IMR-90 (cell line): ENCODE measurements around the gene ROM1. TPM values are rescaled to one million over a fixed set of nuclear protein-coding genes. Genes with fewer than 3 reads are reported as not detected.

Source experiments
- ATAC-seq: fragments of 200-7000 bp; cut with Tn5 transposase; 2 replicates; pipeline ENCODE4 v1.9.1; 2020; ENCODE audit warnings: low read depth, mild to moderate bottlenecking, moderate library complexity
- BruUV-seq: library from RNA; stranded (reverse); fragments of 400-500 nt; replicated peaks from 2 replicates; lab custom pipeline; 2021; lab: Mats Ljungman, UMichigan
- CTCF ChIA-PET: fragments of 300-600 bp; formaldehyde crosslinking; extraction: SDS; loops from one replicate; lab custom pipeline; 2021; ENCODE audit warnings: antibody characterized with exemption; lab: Yijun Ruan, JAX
- POLR2A ChIA-PET: fragments of 300-600 bp; sonication (Branson Sonifier 250); formaldehyde crosslinking; loops from one replicate; lab custom pipeline; 2022; ENCODE audit warnings: antibody characterized with exemption; ENCODE audit not compliant: unreplicated experiment; lab: Charles Lee
- DNase-seq: peaks from one replicate; pipeline ENCODE4 v3.0.0; 2013
- H2AFZ ChIP-seq: replicated peaks from 2 replicates; pipeline ENCODE3; 2013; ENCODE audit warnings: low read length, mild to moderate bottlenecking; ENCODE audit not compliant: poor library complexity
- H2AK5ac ChIP-seq: 2 replicates; pipeline ENCODE4 v1.6.1; 2013; ENCODE audit warnings: low read depth, low read length, inconsistent platforms
- H2AK9ac ChIP-seq: replicated peaks from 2 replicates; pipeline ENCODE3; 2013; ENCODE audit warnings: mild to moderate bottlenecking, low read depth, low read length, moderate library complexity; ENCODE audit not compliant: poor library complexity
- H2BK120ac ChIP-seq: 2 replicates; pipeline ENCODE4 v1.6.1; 2013; ENCODE audit warnings: low read depth, low read length, inconsistent platforms
- H2BK15ac ChIP-seq: 3 replicates; pipeline ENCODE4 v1.6.1; 2013; ENCODE audit warnings: low read depth, low read length, inconsistent platforms
- H2BK20ac ChIP-seq: 2 replicates; pipeline ENCODE4 v1.6.1; 2013; ENCODE audit warnings: low read depth, mild to moderate bottlenecking, inconsistent platforms, low read length, moderate library complexity
- H2BK5ac ChIP-seq: 2 replicates; pipeline ENCODE4 v1.6.1; 2013; ENCODE audit warnings: mild to moderate bottlenecking, low read depth, low read length, inconsistent platforms; ENCODE audit not compliant: poor library complexity, severe bottlenecking
- H3K14ac ChIP-seq: replicated peaks from 2 replicates; pipeline ENCODE4 v1.6.1; 2013; ENCODE audit warnings: low read depth, low read length, inconsistent platforms
- H3K18ac ChIP-seq: 2 replicates; pipeline ENCODE4 v1.6.1; 2013; ENCODE audit warnings: low read depth, low read length, control low read depth
- H3K23ac ChIP-seq: 2 replicates; pipeline ENCODE4 v1.6.1; 2013; ENCODE audit warnings: low read depth, low read length, inconsistent platforms
- H3K27ac ChIP-seq: 2 replicates; pipeline ENCODE4 v1.5.1; 2013; ENCODE audit warnings: mild to moderate bottlenecking, control low read depth, low read length; ENCODE audit not compliant: insufficient read depth
- H3K27me3 ChIP-seq: 2 replicates; pipeline ENCODE4 v1.6.1; 2013; ENCODE audit warnings: low read length; ENCODE audit not compliant: control insufficient read depth, insufficient read depth
- H3K36me3 ChIP-seq: 2 replicates; pipeline ENCODE4 v1.6.1; 2013; ENCODE audit warnings: low read length, mixed read lengths; ENCODE audit not compliant: control insufficient read depth, insufficient read depth
- H3K4ac ChIP-seq: 2 replicates; pipeline ENCODE4 v1.6.1; 2013; ENCODE audit warnings: low read depth, low read length, inconsistent platforms
- H3K4me1 ChIP-seq: 2 replicates; pipeline ENCODE4 v1.6.1; 2013; ENCODE audit warnings: low read length, mixed read lengths; ENCODE audit not compliant: control insufficient read depth, insufficient read depth
- H3K4me2 ChIP-seq: 2 replicates; pipeline ENCODE4 v1.6.1; 2013; ENCODE audit warnings: low read depth, mild to moderate bottlenecking, control low read depth, low read length, moderate library complexity
- H3K4me3 ChIP-seq: 2 replicates; pipeline ENCODE4 v1.5.1; 2013; ENCODE audit warnings: low read depth, mild to moderate bottlenecking, control low read depth, low read length, moderate library complexity; ENCODE audit not compliant: insufficient read depth
- H3K56ac ChIP-seq: 2 replicates; pipeline ENCODE4 v1.6.1; 2013; ENCODE audit warnings: low read length, inconsistent platforms; ENCODE audit not compliant: insufficient read depth; ENCODE audit errors: extremely low read depth
- H3K79me1 ChIP-seq, 2 experiments: 2 replicates each; pipeline ENCODE4 v1.6.1; 2013; ENCODE audit warnings: low read length in 2 of 2, inconsistent platforms in 1 of 2, low read depth in 1 of 2
- H3K9ac ChIP-seq: 2 replicates; pipeline ENCODE4 v1.6.1; 2013; ENCODE audit warnings: low read depth, low read length, control low read depth
- H3K9me1 ChIP-seq: 2 replicates; pipeline ENCODE4 v1.6.1; 2013; ENCODE audit warnings: low read length, inconsistent platforms; ENCODE audit not compliant: insufficient read depth
- H3K9me3 ChIP-seq: 2 replicates; pipeline ENCODE4 v1.6.1; 2013; ENCODE audit warnings: low read length; ENCODE audit not compliant: control insufficient read depth, insufficient read depth
- H4K20me1 ChIP-seq: 2 replicates; pipeline ENCODE4 v1.6.1; 2013; ENCODE audit warnings: low read length, inconsistent platforms; ENCODE audit not compliant: insufficient read depth
- H4K5ac ChIP-seq: 2 replicates; pipeline ENCODE4 v1.6.1; 2013; ENCODE audit warnings: mild to moderate bottlenecking, low read depth, low read length, control low read depth
- H4K8ac ChIP-seq, 2 experiments: 2 replicates each; pipeline ENCODE4 v1.6.1; 2013; ENCODE audit warnings: low read depth in 2 of 2, low read length in 2 of 2, control low read depth in 1 of 2, inconsistent platforms in 1 of 2
- H4K91ac ChIP-seq: 2 replicates; pipeline ENCODE4 v1.6.1; 2013; ENCODE audit warnings: low read depth, low read length, inconsistent platforms; ENCODE audit not compliant: insufficient read depth
- BHLHE40 ChIP-seq: fragments of 150-350 bp; IDR thresholded peaks from 2 replicates; pipeline ENCODE4 v1.6.1; 2016; ENCODE audit warnings: mild to moderate bottlenecking, low read depth, low read length
- CEBPB ChIP-seq: IDR thresholded peaks from 2 replicates; pipeline ENCODE4 v1.6.1; 2012; ENCODE audit warnings: low read depth, low read length, improper control_type of control experiment
- CHD1 ChIP-seq: IDR thresholded peaks from 2 replicates; pipeline ENCODE4 v1.6.1; 2012; ENCODE audit warnings: low read depth, low read length, improper control_type of control experiment
- CTCF ChIP-seq: conservative IDR thresholded peaks from 2 replicates; pipeline ENCODE4 v1.5.1; 2012; ENCODE audit warnings: mild to moderate bottlenecking, low read depth, low read length, improper control_type of control experiment
- ELK1 ChIP-seq: fragments of 150-350 bp; IDR thresholded peaks from 2 replicates; pipeline ENCODE4 v1.6.1; 2016; ENCODE audit warnings: low read depth, mild to moderate bottlenecking, low read length, moderate library complexity, borderline replicate concordance
- FOS ChIP-seq: fragments of 150-350 bp; IDR thresholded peaks from 2 replicates; pipeline ENCODE4 v1.6.1; 2016; ENCODE audit warnings: low read depth, low read length
- MAFK ChIP-seq: IDR thresholded peaks from 2 replicates; pipeline ENCODE4 v1.6.1; 2012; ENCODE audit warnings: low read depth, low read length, improper control_type of control experiment
- MAZ ChIP-seq: IDR thresholded peaks from 2 replicates; pipeline ENCODE4 v1.6.1; 2012; ENCODE audit warnings: low read depth, mild to moderate bottlenecking, low read length, improper control_type of control experiment, moderate library complexity, borderline replicate concordance
- NFE2L2 ChIP-seq: fragments of 150-350 bp; IDR thresholded peaks from 2 replicates; pipeline ENCODE4 v1.6.1; 2016; ENCODE audit warnings: low read depth, mild to moderate bottlenecking, low read length
- POLR2A ChIP-seq: IDR thresholded peaks from 2 replicates; pipeline ENCODE4 v1.6.1; 2012; ENCODE audit warnings: mild to moderate bottlenecking, low read depth, low read length
- RAD21 ChIP-seq: IDR thresholded peaks from 2 replicates; pipeline ENCODE4 v1.6.1; 2012; ENCODE audit warnings: low read length, improper control_type of control experiment
- RCOR1 ChIP-seq: IDR thresholded peaks from 2 replicates; pipeline ENCODE4 v1.6.1; 2012; ENCODE audit warnings: mild to moderate bottlenecking, low read length, improper control_type of control experiment; ENCODE audit not compliant: insufficient replicate concordance
- RFX5 ChIP-seq: IDR thresholded peaks from 2 replicates; pipeline ENCODE4 v1.8.0; 2012; ENCODE audit warnings: low read depth, mild to moderate bottlenecking, low read length, moderate library complexity
- SMC3 ChIP-seq: fragments of 150-350 bp; IDR thresholded peaks from 2 replicates; pipeline ENCODE4 v1.6.1; 2016; ENCODE audit warnings: low read depth, mild to moderate bottlenecking, antibody characterized with exemption, low read length, moderate library complexity
- USF2 ChIP-seq: fragments of 150-350 bp; IDR thresholded peaks from 2 replicates; pipeline ENCODE4 v1.6.1; 2017; ENCODE audit warnings: mild to moderate bottlenecking, antibody characterized with exemption, low read length, low read depth
- WGBS, 2 experiments: methylation state at CpG; one replicate each; pipeline versions ENCODE4 v1.1.5 to v1.1.7; 2013; ENCODE audit warnings: missing lambda C conversion rate in 2 of 2; ENCODE audit not compliant: insufficient read length in 1 of 2; ENCODE audit errors: extremely low coverage in 2 of 2; 5-methylcytosine and 5-hydroxymethylcytosine counted together
- dilution Hi-C: fragments of 300-500 bp; cut with HindIII; formaldehyde crosslinking; loops from one replicate; pipeline ENCODE4 v1.14.3; 2018; ENCODE audit warnings: low sequenced_read_pairs; ENCODE audit not compliant: unreplicated experiment
- in situ Hi-C: fragments of 300-500 bp; cut with MboI; formaldehyde crosslinking; loops from 3 replicates; pipeline ENCODE4 v1.14.3; 2019; ENCODE audit warnings: low sequenced_read_pairs, inconsistent platforms, mixed read lengths
- intact Hi-C: fragments of 100-400 bp; cut with micrococcal nuclease; formaldehyde crosslinking; loops from 2 replicates; pipeline ENCODE4 v1.10.0; 2022
- polyA plus RNA-seq, 3 experiments: library from polyadenylated mRNA; depleted of rRNA; stranded (reverse); fragments of >200 nt; gene quantifications; 2 replicates each; pipeline ENCODE4 v1.2.3, GENCODE V29; 2012; ENCODE audit warnings: low replicate concordance in 1 of 3
- total RNA-seq: library from RNA; depleted of rRNA; stranded (reverse); fragments of >200 nt; gene quantifications from 2 replicates; pipeline ENCODE4 v1.2.3, GENCODE V29; 2012

Gene ROM1
- total and polyA plus RNA-seq, 2 of the 4 experiments (the other 2 are of a cell fraction): 2.2 to 2.5 TPM

GRCh38 chr11:62664405-62665074, 51.5 kb downstream of the ROM1 start:
- H2BK15ac ChIP-seq: no peak overlapping the region; the same call in 2 of the 3 replicates
- peak overlapping the region; percentile 83 for H3K23ac ChIP-seq
- peak overlapping the region; percentile 69 for H4K8ac ChIP-seq
- ChIA-PET POLR2A (interaction anchor here (0.5 to 1.6 kb wide), 11 partner anchors 10 to 309 kb away, joined by 3 to 24 read pairs (median 4); partner anchors contain the start of genes EEF1G, INTS5, MTA2 and TUT1), CTCF (interaction anchor here (1.0 to 1.4 kb wide), 3 partner anchors 12 to 104 kb away, joined by 3 to 4 read pairs (median 3); partner anchors contain the start of gene INTS5)
- peak overlapping the region; percentile 66 for H4K91ac ChIP-seq
- peaks cover 18% of the 10 kb centered on the region for H4K20me1 ChIP-seq
- H3K14ac ChIP-seq: peak overlapping the region; percentile 94
- peak overlapping the region; percentile 74 for H3K27ac ChIP-seq
- H3K9me3 ChIP-seq: no peaks in the 10 kb centered on the region
- peaks cover 8% of the 10 kb centered on the region for H3K4me1 ChIP-seq
- 0% methylated on average over 19 of the region's 36 CpGs; no CpG with 5 or more reads in 1 of the 2 experiments for WGBS, 2 experiments
- H3K4ac ChIP-seq: peak overlapping the region; percentile 78; the same call in 1 of the 2 replicates
- H3K27me3 ChIP-seq: no peaks in the 10 kb centered on the region
- dilution Hi-C loops (no loop called here), intact Hi-C loops (no loop called here), in situ Hi-C loops (no loop called here)
- peaks cover 9% of the 10 kb centered on the region for H3K9me1 ChIP-seq
- H2BK5ac ChIP-seq: peak overlapping the region; percentile 64
- peak overlapping the region; percentile 79 for H3K9ac ChIP-seq
- H2AFZ ChIP-seq: peak overlapping the region; percentile 97
- peaks cover 15% of the 10 kb centered on the region for H3K36me3 ChIP-seq
- H3K56ac ChIP-seq: peak overlapping the region; percentile 54
- ATAC-seq (peak; percentile 27), DNase-seq (peak; percentile 50)
- no TSS peak for BruUV-seq
- H3K79me1 ChIP-seq: peaks cover 33 to 50% of the 10 kb centered on the region in 2 experiments
- peak overlapping the region; percentile 99 for H2AK9ac ChIP-seq
- H2BK120ac ChIP-seq: no peak overlapping the region; the same call in 1 of the 2 replicates
- H3K4me2 ChIP-seq: peak overlapping the region; percentile 84
- H2BK20ac ChIP-seq: no peak overlapping the region
- H4K5ac ChIP-seq: peak overlapping the region; percentile 11
- peak overlapping the region; percentile 80 for H2AK5ac ChIP-seq
- H3K18ac ChIP-seq: no peak overlapping the region
- H3K4me3 ChIP-seq: peak overlapping the region; percentile 73
- no peak for TF ChIP-seq SMC3
- TF ChIP-seq POLR2A: no peak
- TF ChIP-seq USF2: no peak
- no peak for TF ChIP-seq MAFK
- no peak for TF ChIP-seq ELK1
- TF ChIP-seq BHLHE40: no peak
- no peak for TF ChIP-seq CEBPB
- no peak for TF ChIP-seq RCOR1
- TF ChIP-seq RAD21: no peak
- no peak for TF ChIP-seq RFX5
- no peak for TF ChIP-seq NFE2L2
- TF ChIP-seq MAZ: no peak
- no peak for TF ChIP-seq CHD1
- no peak for TF ChIP-seq FOS
- no peak for TF ChIP-seq CTCF
